OCI-LY1 (cell line): ENCODE measurements around the gene CCDC73.

ENCODE experiments used
- CTCF ChIP-seq: fragments of 200-600 bp; sonication (generic), shearing (Covaris generic); IDR thresholded peaks from 2 replicates; pipeline ENCODE4 v1.5.1; 2017; ENCODE audit warnings: mild to moderate bottlenecking, antibody characterized with exemption, low read length, moderate library complexity, mixed read lengths
- EZH2 ChIP-seq: fragments of 200-600 bp; sonication (generic), shearing (Covaris generic); IDR thresholded peaks from 2 replicates; pipeline ENCODE4 v1.8.0; 2017; ENCODE audit warnings: borderline replicate concordance, mixed run types, mild to moderate bottlenecking, antibody characterized with exemption, low read length, moderate library complexity, mixed read lengths

- no peak for TF ChIP-seq CTCF
- no peak for TF ChIP-seq EZH2
These were observed 89.7 kb downstream of the CCDC73 start for GRCh38 chr11:32704775-32705174.
